T-helper 1 cell treated with Interleukin-12 subunit alpha and Interleukin-12 subunit beta and Interleukin-4 antibody, amounts not matched to agents 30 μg/mL and 1 μg/mL, for 36 hours (primary cell): ENCODE results near the gene APOL1.
"Not testable (repeated sequence)": the region's sequence is repeated elsewhere in the genome, so short reads cannot be mapped to it uniquely, and the experiment has no call there.

ENCODE experiments used
- H3K27ac Mint-ChIP-seq: one replicate; pipeline ENCODE4 v1.8.0; 2021; ENCODE audit warnings: mild to moderate bottlenecking, mixed read lengths
- H3K27me3 Mint-ChIP-seq: one replicate; pipeline ENCODE4 v1.8.0; 2021; ENCODE audit warnings: low read depth, mixed read lengths
- H3K36me3 Mint-ChIP-seq: one replicate; pipeline ENCODE4 v1.8.0; 2021; ENCODE audit warnings: low read depth, mixed read lengths
- H3K4me1 Mint-ChIP-seq: one replicate; pipeline ENCODE4 v1.8.0; 2021; ENCODE audit warnings: low read depth, mixed read lengths
- H3K4me3 Mint-ChIP-seq: one replicate; pipeline ENCODE4 v1.8.0; 2021; ENCODE audit warnings: mild to moderate bottlenecking, moderate library complexity, mixed read lengths
- H3K9me3 Mint-ChIP-seq: one replicate; pipeline ENCODE4 v1.8.0; 2021; ENCODE audit warnings: mixed read lengths

The APOL1 gene

GRCh38 chr22:36261675-36262074, 8.7 kb downstream of the APOL1 start:
- not testable (repeated sequence) for H3K9me3 Mint-ChIP-seq, H3K27ac Mint-ChIP-seq, H3K27me3 Mint-ChIP-seq, H3K4me3 Mint-ChIP-seq
- H3K36me3 Mint-ChIP-seq: peaks cover 62% of the 10 kb centered on the region
- peaks cover 33% of the 10 kb centered on the region for H3K4me1 Mint-ChIP-seq

GRCh38 chr22:36262307-36262706, 9.4 kb downstream of the APOL1 start:
- H3K4me3 Mint-ChIP-seq, H3K27ac Mint-ChIP-seq, H3K27me3 Mint-ChIP-seq, H3K9me3 Mint-ChIP-seq: not testable (repeated sequence)
- peaks cover 68% of the 10 kb centered on the region for H3K36me3 Mint-ChIP-seq
- H3K4me1 Mint-ChIP-seq: peaks cover 28% of the 10 kb centered on the region

GRCh38 chr22:36263216-36263673, 10.3 kb downstream of the APOL1 start:
- H3K27ac Mint-ChIP-seq, H3K27me3 Mint-ChIP-seq, H3K9me3 Mint-ChIP-seq, H3K4me3 Mint-ChIP-seq: not testable (repeated sequence)
- Mint-ChIP-seq H3K4me1 (peaks cover 22% of the 10 kb centered on the region), H3K36me3 (peaks cover 66% of the 10 kb centered on the region)

GRCh38 chr22:36263886-36264664, 11.1 kb downstream of the APOL1 start:
- H3K27ac Mint-ChIP-seq, H3K27me3 Mint-ChIP-seq, H3K4me3 Mint-ChIP-seq, H3K9me3 Mint-ChIP-seq: not testable (repeated sequence)
- H3K36me3 Mint-ChIP-seq: peaks cover 64% of the 10 kb centered on the region
- peaks cover 16% of the 10 kb centered on the region for H3K4me1 Mint-ChIP-seq

GRCh38 chr22:36267058-36267457, 14.1 kb downstream of the APOL1 start:
- Mint-ChIP-seq H3K36me3 (peaks cover 45% of the 10 kb centered on the region), H3K4me3 (no peak overlapping the region), H3K9me3 (no peaks in the 10 kb centered on the region), H3K4me1 (peaks cover 6% of the 10 kb centered on the region), H3K27me3 (no peaks in the 10 kb centered on the region), H3K27ac (no peak overlapping the region)

- no peak overlapping the region for H3K4me3 Mint-ChIP-seq
- peaks cover 37% of the 10 kb centered on the region for H3K36me3 Mint-ChIP-seq
- peaks cover 9% of the 10 kb centered on the region for H3K4me1 Mint-ChIP-seq
- no peaks in the 10 kb centered on the region for H3K9me3 Mint-ChIP-seq
- no peaks in the 10 kb centered on the region for H3K27me3 Mint-ChIP-seq
- H3K27ac Mint-ChIP-seq: no peak overlapping the region
Measured at GRCh38 chr22:36267896-36268485, 15.1 kb downstream of the APOL1 start.

GRCh38 chr22:36271231-36271630, 18.3 kb downstream of the APOL1 start:
- H3K36me3 Mint-ChIP-seq: peaks cover 22% of the 10 kb centered on the region
- H3K4me3 Mint-ChIP-seq, H3K27me3 Mint-ChIP-seq, H3K9me3 Mint-ChIP-seq, H3K27ac Mint-ChIP-seq: not testable (repeated sequence)
- peaks cover 13% of the 10 kb centered on the region for H3K4me1 Mint-ChIP-seq

- H3K9me3 Mint-ChIP-seq, H3K27ac Mint-ChIP-seq, H3K4me3 Mint-ChIP-seq, H3K27me3 Mint-ChIP-seq: not testable (repeated sequence)
- Mint-ChIP-seq H3K4me1 (peaks cover 13% of the 10 kb centered on the region), H3K36me3 (peaks cover 17% of the 10 kb centered on the region)
Measured at GRCh38 chr22:36271951-36272350, 19.0 kb downstream of the APOL1 start.

GRCh38 chr22:36274531-36274930, 21.6 kb downstream of the APOL1 start:
- H3K27ac Mint-ChIP-seq: no peak overlapping the region
- H3K4me3 Mint-ChIP-seq: no peak overlapping the region
- peaks cover 15% of the 10 kb centered on the region for H3K4me1 Mint-ChIP-seq

GRCh38 chr22:36277482-36278291, 24.8 kb downstream of the APOL1 start:
- Mint-ChIP-seq H3K4me3 (no peak overlapping the region), H3K36me3 (peaks cover 31% of the 10 kb centered on the region), H3K4me1 (peaks cover 13% of the 10 kb centered on the region), H3K27ac (peak overlapping the region; percentile 33), H3K27me3 (no peaks in the 10 kb centered on the region), H3K9me3 (no peaks in the 10 kb centered on the region)

More at GRCh38 chr22:36274531-36274930, 21.6 kb downstream of the APOL1 start:
- no peaks in the 10 kb centered on the region for H3K27me3 Mint-ChIP-seq
- H3K9me3 Mint-ChIP-seq: no peaks in the 10 kb centered on the region
- peaks cover 9% of the 10 kb centered on the region for H3K36me3 Mint-ChIP-seq

- Mint-ChIP-seq H3K9me3 (no peaks in the 10 kb centered on the region), H3K27ac (no peak overlapping the region), H3K36me3 (peaks cover 37% of the 10 kb centered on the region)
Measured at GRCh38 chr22:36279219-36279666, 26.3 kb downstream of the APOL1 start.

GRCh38 chr22:36280379-36280778, 27.4 kb downstream of the APOL1 start:
- Mint-ChIP-seq H3K36me3 (peaks cover 44% of the 10 kb centered on the region), H3K4me3 (no peak overlapping the region), H3K27me3 (no peaks in the 10 kb centered on the region), H3K4me1 (peaks cover 4% of the 10 kb centered on the region), H3K9me3 (no peaks in the 10 kb centered on the region), H3K27ac (no peak overlapping the region)

More at GRCh38 chr22:36279219-36279666, 26.3 kb downstream of the APOL1 start:
- no peak overlapping the region for H3K4me3 Mint-ChIP-seq
- H3K27me3 Mint-ChIP-seq: no peaks in the 10 kb centered on the region
- H3K4me1 Mint-ChIP-seq: peaks cover 9% of the 10 kb centered on the region

- no peaks in the 10 kb centered on the region for H3K9me3 Mint-ChIP-seq
- H3K4me1 Mint-ChIP-seq: peaks cover 6% of the 10 kb centered on the region
- H3K36me3 Mint-ChIP-seq: peaks cover 49% of the 10 kb centered on the region
- H3K4me3 Mint-ChIP-seq: no peak overlapping the region
- H3K27ac Mint-ChIP-seq: no peak overlapping the region
- no peaks in the 10 kb centered on the region for H3K27me3 Mint-ChIP-seq
Measured at GRCh38 chr22:36281781-36282327, 28.9 kb downstream of the APOL1 start.

GRCh38 chr22:36282328-36282831, 29.4 kb downstream of the APOL1 start:
- no peaks in the 10 kb centered on the region for H3K27me3 Mint-ChIP-seq
- no peaks in the 10 kb centered on the region for H3K9me3 Mint-ChIP-seq
- H3K4me3 Mint-ChIP-seq: no peak overlapping the region
- H3K4me1 Mint-ChIP-seq: peaks cover 7% of the 10 kb centered on the region
- H3K36me3 Mint-ChIP-seq: peaks cover 53% of the 10 kb centered on the region
- H3K27ac Mint-ChIP-seq: no peak overlapping the region
